ENCODE data around the gene TBCK.

GRCh38 chr4:106063009-106063408 lies 253.0 kb downstream of the TBCK start:
- TF ChIP-seq FOXA1 (IDR thresholded peaks at IDR 0.05) (no peak), CTCF (IDR thresholded peaks at IDR 0.05; ENCODE audit: low read depth, low read length, missing input control) (no peak), SP1 (IDR thresholded peaks at IDR 0.05) (no peak), YY1 (IDR thresholded peaks at IDR 0.05) (no peak), REST (IDR thresholded peaks at IDR 0.05) (no peak), EGR1 (IDR thresholded peaks at IDR 0.05; ENCODE audit: low read depth in 2 of 2) (no peak), GABPA (IDR thresholded peaks at IDR 0.05 in 1 of 2, conservative IDR thresholded peaks at IDR 0.05 in 1 of 2) (no peak), ATF3 (IDR thresholded peaks at IDR 0.05) (no peak), ZBTB33 (IDR thresholded peaks at IDR 0.05) (no peak), MAX (IDR thresholded peaks at IDR 0.05) (no peak), TAF1 (conservative IDR thresholded peaks at IDR 0.05) (no peak), NR2F2 (IDR thresholded peaks at IDR 0.05) (no peak), JUND (IDR thresholded peaks at IDR 0.05) (no peak)

All from liver (tissue), 3 donors.